Stimulated activated CD8-positive, alpha-beta memory T cell treated with anti-CD3 and anti-CD28 coated beads, Interleukin-15, amount 100 ng/mL, for 4 hours (primary cell): ENCODE results near the gene EGLN1.
"Not testable (repeated sequence)": the region's sequence is repeated elsewhere in the genome, so short reads cannot be mapped to it uniquely, and the experiment has no call there.

ENCODE experiments used
- DNase-seq, 2 donors: peaks; one replicate each; pipeline ENCODE4 v3.0.0-alpha.2; 2020; ENCODE audit warnings: low read depth in 2 of 2

The EGLN1 gene

GRCh38 chr1:231421971-231422797 lies at the start of gene EGLN1:
Gene EGLN1 (minus strand): TSS chr1:231422287. CDS start chr1:231421888, 399 bp downstream.
- DNase-seq = peak; percentile 55 to 76

- DNase-seq = not testable (repeated sequence)
Observed at GRCh38 chr1:231471500-231471899, 49.4 kb upstream of the EGLN1 start.

- not testable (repeated sequence) for DNase-seq
Observed at GRCh38 chr1:231471027-231471426, 48.9 kb upstream of the EGLN1 start.

- DNase-seq = no peak
Observed at GRCh38 chr1:231467986-231468385, 45.9 kb upstream of the EGLN1 start.

GRCh38 chr1:231465051-231465450 lies 43.0 kb upstream of the EGLN1 start:
- no peak for DNase-seq

- no peak for DNase-seq
Observed at GRCh38 chr1:231463541-231463940, 41.5 kb upstream of the EGLN1 start.

GRCh38 chr1:231460614-231461013 lies 38.5 kb upstream of the EGLN1 start:
- peak; percentile 13 to 58 for DNase-seq

- DNase-seq = not testable (repeated sequence)
Observed at GRCh38 chr1:231459438-231459837, 37.4 kb upstream of the EGLN1 start.

GRCh38 chr1:231457956-231458355 lies 35.9 kb upstream of the EGLN1 start:
- DNase-seq = not testable (repeated sequence)

- DNase-seq = not testable (repeated sequence)
Observed at GRCh38 chr1:231454133-231454532, 32.0 kb upstream of the EGLN1 start.

- DNase-seq = no peak
Observed at GRCh38 chr1:231446138-231446537, 24.1 kb upstream of the EGLN1 start.

GRCh38 chr1:231444059-231444458 lies 22.0 kb upstream of the EGLN1 start:
- no peak for DNase-seq

GRCh38 chr1:231443363-231443762 lies 21.3 kb upstream of the EGLN1 start:
- no peak for DNase-seq

- no peak for DNase-seq
Observed at GRCh38 chr1:231442735-231443134, 20.6 kb upstream of the EGLN1 start.

- DNase-seq = no peak
Observed at GRCh38 chr1:231432996-231433395, 10.9 kb upstream of the EGLN1 start.

GRCh38 chr1:231431665-231432415 lies 9.8 kb upstream of the EGLN1 start:
- no peak for DNase-seq

- not testable (repeated sequence) for DNase-seq
Observed at GRCh38 chr1:231430678-231431352, 8.7 kb upstream of the EGLN1 start.

- no peak for DNase-seq
Observed at GRCh38 chr1:231428377-231428776, 6.3 kb upstream of the EGLN1 start.

GRCh38 chr1:231424950-231425805 lies 3.1 kb upstream of the EGLN1 start:
- DNase-seq = no peak

GRCh38 chr1:231423648-231424047 lies 1.6 kb upstream of the EGLN1 start:
- no peak for DNase-seq

GRCh38 chr1:231422798-231423309 lies 767 bp upstream of the EGLN1 start:
- DNase-seq = no peak
